Stimulated activated CD8-positive, alpha-beta memory T cell treated with anti-CD3 and anti-CD28 coated beads, Interleukin-4, amount 100 ng/mL, for 48 hours (primary cell): ENCODE measurements around the gene FAM174B.

Experiments used
- DNase-seq: peaks from one replicate; pipeline ENCODE4 v3.0.0-alpha.2; 2020

Gene FAM174B

DNA sequence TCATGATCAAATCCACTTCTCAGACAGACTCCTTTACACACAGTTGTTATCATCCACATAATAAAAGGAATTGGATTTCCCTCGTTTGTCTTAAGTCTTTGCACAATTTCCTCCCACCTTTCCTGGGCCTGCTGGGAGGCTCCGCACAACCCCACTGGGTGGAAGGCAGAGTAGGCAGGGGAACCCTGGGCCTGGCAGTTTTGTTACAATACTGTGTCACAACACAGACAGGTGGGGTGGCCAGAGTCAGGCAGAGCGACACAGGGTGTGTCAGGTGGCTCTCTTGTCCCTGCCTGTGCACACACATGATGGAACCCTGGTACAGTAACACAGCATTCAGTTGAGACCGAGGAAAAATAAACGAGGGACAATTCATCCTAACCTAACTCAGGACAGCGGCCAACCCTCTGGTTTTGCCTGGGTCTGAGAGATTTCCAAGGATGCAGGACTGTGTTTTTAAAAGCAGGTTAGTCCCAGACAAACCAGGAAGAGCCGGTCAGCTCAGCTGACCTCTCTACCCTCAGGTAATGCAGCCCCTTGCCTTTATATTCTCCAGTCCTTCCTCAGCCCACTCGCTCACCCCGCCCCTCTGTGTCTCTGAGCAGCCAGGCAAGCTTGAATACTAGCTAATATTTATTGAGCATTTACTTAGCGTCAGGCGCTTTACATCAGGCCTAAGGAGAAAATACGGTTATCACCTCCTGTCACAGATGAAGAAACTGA, 8.8 kb upstream of the FAM174B start:
- DNase-seq, result no peak

DNA sequence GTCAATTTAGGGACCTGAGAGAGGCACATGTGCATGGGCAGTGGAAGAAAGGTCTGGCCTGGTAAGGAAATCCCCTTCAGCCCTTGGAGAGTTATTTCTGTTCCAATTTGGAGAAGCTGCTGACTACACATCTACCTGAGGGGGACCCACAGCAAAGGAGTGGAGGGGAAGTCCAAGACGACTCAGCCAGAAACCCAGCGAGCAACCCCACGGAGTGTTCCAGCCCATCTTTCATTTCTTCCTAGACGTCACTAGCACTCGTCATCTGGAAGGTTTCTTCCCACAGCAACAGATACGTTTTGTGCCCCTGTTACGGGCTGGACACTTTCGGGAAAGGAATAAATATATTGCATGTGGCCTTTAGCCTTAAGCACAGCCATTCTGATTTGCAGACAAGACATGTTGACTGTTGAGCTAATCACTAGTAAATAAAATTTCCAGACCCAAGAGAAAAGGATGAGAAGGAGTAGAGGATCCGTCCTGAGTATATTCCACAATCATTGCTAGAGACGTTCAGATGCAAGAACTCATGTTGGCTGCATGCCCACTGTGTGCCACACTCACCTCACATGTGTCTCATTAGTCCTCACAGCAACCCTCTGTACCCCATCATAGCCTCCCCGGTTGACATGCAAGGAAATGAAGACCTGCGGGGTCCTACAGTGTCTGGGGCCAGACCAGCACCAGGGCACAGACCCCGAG, 7.8 kb upstream of the FAM174B start:
- DNase-seq, result peak; percentile 51

DNA sequence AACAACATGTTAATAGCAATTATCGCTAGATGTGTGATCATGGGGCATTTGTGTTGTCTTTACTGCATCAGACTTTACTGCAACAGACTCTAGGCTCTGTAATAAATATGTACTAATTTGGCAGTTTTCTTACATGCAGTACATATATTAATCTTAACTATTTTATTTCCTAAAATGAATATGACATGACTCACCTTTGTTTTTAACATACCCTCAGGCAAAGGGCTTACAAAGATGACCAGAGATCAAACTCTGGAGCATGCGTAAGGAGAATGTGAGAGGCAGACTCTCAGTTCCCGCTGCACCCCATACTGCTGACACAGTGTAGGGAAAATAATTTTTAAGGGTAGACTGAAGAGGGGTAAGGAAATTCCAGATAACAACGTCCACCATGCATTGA, 7.2 kb upstream of the FAM174B start:
- no peak for DNase-seq

DNA sequence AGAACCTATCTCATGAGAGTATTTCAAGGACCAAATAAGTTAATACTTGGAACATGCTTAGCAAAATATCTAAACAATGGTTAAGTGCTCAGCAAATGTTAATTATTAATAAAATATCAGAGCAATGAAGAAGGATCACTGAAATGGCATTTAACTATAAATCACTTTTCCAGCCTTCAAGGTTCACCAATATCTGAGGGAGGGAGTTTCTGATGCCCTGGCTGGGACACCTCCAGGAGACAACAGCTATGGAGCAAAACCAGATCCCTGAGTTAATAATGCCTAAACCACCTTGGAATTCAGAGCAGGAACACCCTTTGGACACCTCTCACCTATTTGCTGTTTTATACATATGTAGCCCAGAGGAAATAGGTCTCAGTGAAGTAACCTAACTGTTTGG, 6.4 kb upstream of the FAM174B start:
- DNase-seq, result no peak

DNA sequence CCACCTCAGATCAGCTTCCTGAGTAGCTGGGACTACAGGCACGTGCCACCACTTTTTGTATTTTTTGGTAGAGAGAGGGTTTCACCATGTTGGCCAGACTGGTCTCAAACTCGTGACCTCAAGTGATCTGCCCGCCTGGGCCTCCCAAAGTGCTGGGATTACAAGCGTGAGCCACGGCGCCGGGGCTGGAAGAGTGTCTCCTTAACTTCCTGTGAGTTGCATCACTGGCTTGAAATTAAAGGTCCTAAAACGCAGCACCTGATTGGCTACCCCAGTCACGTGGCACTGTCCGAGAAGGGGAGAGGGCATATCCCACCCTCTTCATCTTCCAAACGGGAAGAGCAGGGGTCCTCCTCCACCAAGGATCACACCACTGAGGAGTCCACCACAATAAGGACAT, 5.5 kb upstream of the FAM174B start:
- no peak for DNase-seq

DNA sequence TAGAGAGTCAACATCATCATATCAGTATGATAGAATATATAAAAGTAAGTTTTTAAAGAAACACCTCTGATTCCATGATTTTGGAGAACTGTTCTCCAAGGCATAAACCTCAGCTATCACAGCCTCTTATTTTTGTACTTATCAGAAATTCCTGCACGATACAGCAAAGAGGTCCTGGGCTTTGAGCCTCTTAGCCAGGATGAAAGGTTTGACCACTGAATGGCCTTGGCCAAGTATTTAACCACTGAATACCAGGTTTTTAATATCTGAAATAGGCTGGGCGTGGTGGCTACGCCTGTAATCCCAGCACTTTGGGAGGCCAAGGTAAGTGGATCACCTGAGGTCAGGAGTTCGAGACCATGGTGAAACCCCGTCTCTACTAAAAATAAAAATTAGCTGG, 1.9 kb upstream of the FAM174B start:
- no peak for DNase-seq

DNA sequence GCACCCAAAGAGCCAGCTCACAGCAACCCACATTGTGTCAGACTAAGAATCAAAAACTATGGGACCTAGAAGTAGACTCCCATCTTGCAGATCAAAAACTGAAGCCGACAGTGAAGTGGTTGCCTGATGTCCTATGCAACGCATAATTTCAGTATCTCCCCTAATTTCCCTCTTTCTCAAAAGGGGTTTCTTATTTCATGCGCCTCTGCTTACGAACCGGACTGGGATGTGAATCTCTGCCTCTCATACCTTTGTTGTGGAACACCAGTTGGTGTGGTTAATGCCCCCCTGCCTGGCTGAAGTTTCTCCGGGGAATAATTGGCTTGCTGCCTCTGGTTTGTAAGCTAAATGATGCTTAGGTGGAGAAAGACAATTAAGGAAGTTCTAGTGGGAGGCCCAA, 514 bp upstream of the FAM174B start:
- DNase-seq, result no peak

DNA sequence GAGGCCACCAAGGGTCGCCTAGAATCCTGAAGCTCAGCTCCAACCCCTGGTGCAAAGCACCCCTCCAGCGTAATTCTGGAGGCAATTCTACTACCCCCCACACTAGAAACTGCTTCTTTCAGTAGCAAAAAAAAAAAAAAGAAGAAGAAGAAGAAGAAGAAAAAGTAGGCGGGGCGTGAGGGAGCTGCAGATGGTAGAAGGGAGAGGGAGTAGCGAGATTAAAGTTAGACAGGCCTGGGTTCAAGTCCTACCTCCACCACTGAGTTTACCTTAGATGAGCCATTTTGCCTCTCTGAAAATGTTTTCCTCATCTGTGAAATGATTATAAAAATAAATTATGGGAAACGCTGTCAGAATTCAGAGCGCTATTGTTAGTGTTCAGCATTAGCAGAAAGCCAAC, 913 bp downstream of the FAM174B start:
- DNase-seq, result no peak

DNA sequence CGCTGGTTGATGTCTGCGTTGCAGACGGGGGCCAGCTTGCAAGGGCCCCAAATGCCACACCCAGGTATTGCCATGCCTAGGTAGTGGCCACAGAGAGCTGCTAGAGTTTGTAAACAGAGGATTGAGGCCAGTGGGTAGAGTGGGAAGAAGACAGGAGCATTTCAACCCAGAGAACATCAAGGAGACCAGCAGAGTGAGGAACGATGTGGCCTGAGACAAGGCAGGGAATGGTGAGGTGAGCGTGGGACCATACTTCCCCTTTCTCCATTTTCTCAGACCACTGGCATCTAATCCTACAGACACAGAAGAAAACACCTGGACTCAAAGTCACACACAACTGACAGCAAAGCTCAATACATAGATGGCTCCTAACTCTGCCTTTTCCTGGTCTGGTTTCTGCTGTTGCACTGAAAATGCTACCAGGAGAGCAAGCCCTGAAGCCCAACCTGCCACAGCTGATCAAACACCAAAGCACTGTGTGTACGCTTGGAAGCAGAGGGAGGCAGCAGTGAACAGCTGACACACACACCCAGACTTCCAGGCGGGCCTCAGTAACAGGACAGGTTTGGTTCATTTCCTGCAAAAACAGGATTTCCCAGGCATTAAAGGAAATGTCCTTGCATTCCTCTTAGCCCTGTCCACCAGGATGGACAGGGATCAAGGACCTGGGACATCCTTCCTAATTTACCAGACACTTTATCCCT, 1.6 kb downstream of the FAM174B start:
- no peak for DNase-seq

DNA sequence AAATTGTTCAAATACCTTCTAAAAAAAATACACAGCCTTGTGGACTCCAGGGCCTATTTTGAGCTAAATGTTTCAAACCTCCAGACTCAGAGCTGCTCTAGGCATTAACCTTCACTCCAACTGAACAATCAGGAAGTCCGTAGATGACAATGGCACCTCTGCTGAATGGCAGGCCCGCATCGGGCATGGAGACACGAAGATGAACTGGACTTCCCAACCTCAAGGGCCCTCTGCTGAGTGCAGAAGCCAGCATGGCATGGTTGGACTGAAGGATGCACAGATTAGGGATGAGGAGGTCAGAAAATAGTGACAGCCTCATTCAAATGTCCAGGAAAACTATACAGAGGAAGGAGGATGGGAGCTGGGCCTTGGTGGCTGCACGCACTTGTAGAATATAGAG, 2.2 kb downstream of the FAM174B start:
- DNase-seq, result no peak

DNA sequence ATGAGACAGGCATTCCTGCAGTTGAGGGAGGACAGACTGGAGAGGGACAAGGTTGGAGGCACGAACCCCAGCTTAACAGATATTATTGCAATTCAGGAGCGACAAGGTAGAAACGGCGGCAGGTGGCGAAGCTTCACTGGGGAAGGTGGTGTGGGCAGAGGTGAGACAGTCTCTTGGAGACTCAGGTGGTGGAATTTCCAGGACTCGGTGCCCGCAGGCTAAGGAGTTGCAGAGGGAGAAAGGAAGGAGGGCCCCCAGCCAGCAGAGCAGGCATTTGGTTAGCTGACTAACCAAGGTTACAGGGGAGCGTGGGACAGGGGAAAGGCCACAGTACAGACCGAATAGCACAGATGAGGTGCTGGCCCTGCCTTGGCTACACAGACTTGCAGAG, 3.0 kb downstream of the FAM174B start:
- DNase-seq, result no peak

DNA sequence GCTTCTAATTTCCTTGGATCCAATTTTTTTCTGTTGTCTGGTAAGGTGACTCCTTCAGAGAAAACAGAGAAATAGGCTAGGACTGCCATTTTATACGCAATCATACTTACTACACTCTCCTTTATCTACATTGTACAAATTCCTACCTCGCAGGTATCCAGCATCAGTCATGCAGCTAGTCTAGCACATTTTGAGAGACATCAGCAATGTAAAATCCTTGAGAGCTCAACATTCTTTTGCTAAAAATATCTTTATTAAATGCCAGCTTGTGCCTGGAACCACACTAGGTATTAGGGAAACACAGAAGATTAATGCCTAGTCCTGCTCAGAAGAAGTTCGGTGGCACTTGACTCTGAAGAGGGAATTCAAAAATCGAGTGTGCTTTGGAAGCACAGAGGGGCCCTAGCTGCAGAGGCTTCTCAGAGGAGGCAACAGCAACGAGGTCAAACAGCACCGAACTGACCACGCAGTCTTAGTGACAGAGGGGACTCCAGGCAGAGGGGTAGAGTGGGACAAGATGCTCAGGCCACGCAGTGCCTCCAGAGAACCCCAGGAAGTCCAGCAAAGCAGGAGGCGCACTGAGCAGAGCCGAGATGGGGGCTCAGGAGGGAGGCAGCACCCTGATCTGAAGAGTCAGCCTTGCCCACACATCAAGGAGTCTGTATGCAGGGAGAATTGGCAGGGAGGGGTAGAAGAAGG, 3.5 kb downstream of the FAM174B start:
- no peak for DNase-seq

DNA sequence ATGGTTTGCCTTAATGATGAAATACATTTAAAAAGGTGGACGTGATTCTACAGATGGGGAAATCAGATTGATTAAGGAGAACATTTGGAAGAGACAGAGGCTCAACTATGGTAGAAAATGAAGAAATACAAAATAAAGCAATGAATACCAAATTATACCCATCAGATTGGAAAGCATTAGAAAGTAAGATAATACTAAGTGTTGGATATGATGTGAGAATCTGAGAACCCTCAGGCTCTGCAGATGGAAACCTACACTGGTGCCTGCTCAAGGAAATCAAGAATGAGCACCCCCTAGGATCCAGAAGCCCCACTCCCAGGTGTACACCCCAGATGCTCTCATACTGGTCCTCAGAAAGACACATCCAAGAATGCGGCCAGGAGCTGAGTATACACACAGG, 4.6 kb downstream of the FAM174B start:
- DNase-seq, result no peak

DNA sequence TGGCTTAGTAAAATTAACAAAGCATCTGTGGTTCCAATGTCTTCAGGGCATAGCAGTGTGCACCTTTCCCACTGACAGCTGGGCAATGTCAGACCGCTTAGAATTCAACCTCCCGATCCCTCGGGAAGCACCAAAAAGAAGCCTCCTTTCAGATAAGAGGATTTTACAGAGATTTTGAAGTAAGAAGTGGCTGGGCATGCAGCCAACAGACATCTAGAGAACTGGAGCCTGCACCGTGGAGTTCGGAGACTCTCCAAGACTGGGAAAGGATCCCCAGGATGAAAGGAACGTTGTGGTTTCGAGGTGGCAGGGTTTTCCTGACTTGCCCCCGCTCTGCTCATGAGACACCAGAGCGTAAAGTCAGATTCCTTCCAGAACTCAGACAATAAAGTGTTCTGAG, 5.3 kb downstream of the FAM174B start:
- DNase-seq, result no peak

DNA sequence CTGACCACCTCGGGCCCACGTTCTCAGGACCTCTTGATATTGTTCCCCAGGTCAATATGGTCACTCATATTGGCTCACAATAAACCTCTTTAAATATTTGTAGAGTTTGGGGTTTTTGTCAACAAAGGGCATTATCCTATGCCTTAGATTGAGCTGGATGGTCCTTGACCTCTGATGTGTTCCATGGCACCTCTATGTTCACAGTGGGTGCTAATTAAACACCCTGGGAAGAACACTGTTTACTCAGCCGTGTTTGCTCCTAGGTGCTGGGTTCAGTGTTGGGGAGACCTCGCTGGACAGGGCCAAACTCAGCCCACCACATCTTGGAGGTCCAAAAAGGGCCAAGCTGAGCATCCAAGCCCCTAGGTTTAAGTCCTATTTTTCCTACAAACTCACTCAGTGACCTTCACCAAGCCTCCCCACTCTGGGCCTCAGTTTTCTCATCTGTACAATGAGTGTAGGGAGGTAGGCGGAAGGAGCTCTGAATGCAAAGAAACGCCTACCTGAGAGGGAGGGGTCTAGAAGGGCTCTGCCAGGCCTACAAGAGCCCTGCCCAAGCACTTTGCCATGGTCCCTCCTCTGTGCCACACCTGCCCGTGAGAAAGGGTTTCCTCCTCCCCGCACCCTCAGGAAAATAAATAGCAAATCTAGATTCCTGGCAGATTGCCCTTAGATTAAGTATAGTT, 7.2 kb downstream of the FAM174B start:
- DNase-seq, result no peak

DNA sequence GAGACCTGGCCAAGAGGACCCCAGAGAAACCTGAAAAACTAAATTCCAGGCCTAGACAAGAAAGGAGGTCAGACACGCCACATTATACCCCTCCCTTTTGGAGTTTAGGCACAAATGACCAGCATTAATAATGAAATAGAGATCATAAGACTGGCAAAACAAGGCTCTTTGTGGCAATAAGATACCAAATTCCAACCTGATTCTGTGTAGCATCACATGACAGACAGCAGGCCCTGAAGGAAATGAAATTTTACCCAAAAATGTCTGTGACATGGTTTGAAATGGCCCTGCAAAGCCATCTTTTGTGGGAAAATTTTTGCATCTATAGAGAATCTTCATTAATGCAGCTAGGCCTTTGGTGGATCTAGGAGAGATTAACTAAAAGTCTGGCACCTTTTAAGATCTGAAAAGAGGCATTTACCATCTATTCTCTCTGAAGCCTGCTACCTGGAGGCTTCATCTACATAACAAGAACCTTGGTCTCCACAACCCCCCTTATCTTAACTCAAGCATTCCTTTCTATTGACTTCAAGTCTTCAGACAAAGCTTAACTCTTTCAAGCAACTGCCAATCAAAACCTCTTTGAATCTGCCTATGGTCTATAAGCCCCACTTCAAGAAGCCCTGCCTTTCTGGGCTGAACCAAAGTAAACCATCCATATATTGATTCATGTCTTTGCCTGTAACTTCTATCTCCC, 8.0 kb downstream of the FAM174B start:
- no peak for DNase-seq

DNA sequence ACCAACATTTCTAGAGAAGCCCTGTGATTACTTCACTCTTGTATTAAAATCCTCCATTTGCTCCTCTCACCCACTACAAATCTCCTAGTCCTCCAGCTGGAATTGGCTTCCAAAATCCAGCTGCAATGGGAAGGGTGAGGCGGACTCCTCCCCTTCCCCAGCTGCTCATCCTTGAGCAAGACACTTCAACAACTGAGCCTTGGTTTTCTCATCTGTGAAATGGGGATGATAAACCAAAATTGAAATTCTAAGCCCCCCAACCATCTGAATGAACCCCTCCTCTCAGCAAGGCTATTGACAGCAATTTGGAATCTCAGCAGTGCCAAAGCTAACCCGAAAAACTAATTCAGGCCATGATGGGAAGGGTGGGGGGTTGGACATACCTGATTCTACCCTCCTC, 9.4 kb downstream of the FAM174B start:
- no peak for DNase-seq

DNA sequence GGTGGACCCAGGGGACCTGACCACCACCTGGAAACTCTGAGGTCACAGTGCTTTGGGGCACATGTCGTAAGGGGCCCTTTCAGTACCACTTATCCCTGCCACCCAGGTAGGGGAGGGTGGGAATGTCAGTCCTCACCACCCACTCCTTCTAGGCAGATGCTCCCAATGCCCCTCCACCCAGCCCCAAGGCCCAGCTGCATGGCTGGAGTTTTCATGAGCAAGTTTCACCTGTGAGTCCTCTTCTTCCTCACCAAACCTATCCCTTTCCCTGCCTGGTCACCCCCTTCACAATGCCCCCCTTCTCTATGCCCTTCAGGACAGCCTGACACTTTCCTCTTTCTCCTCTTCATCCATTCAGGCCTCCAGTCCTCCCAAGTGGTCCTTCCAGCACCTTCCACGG, 9.8 kb downstream of the FAM174B start:
- DNase-seq, result no peak

DNA sequence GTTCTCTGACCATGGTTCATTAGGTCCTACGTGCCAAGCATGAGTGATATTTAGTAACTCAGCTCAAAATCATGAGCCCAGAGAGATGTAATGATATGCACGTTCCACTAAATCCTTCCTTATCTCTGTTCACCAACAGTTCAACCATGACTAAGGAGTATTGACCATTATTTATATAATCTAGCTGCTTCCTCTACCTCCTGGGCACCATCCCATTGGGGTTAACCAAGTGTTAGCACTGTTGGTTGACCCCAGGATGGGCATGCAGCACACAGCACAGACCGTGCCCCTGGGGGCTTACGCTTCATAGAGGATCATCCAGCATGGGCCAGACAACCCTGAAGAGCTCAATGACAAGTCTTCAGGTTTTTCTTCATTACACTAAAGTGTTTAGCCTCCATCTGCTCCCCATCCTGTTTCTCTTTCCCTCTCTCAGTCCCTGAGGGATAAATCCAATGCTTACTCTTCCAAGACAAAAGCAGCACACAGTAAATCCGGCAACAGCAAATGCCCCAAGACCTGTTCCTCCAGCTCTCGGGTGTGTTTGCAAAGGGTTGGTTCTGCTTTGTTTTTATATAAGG, 10.4 kb downstream of the FAM174B start:
- DNase-seq, result no peak

DNA sequence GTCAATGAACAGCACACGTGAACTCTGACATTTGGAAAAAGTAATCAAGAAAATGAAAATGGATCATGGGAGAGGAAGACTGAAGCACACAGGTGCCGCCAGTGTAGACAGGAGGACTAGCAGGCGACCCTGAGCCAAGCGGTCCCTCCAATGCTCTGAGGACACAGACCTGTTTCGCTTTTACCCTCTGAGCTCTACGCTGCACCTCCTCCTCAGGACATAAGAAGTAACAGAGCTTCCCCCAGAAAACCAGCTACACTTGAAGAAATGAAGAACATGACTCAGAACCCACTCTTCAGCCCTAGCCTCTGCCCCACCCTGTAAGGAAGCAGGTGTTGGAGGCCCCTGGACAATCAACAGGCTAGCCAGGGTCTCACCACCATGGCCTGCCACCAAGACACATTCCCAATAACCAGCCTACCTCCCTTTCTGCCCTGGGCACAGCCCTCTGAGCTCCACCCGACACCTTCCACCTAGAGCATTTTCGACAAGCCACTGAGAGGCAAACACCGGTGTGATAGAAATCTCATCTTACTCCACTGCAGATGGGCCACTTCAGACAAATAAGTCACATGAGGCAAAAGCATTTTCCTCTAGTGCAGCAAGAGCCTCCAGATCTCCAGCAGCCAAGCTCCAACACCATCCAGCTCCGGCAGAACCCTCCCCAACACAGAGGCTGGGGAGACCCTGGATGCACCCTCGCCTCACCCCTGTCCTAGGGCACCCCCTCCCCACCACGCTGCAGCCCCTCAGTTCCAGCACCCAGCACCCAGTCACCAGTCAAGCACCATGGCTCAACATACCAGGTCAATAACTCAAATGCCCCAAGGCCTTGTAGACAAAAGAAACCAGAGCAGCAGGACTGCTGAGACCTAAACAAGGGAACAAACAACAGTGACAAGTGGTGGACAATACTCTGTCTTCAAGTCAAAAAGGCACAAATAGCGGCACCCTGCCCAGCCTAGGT, 11.4 kb downstream of the FAM174B start:
- no peak for DNase-seq
